Esophagus muscularis mucosa (tissue), 4 donors: Measurements from ENCODE around the gene LHX6. TPM values are rescaled to one million over a fixed set of nuclear protein-coding genes. Genes with fewer than 3 reads are reported as not detected.

Experiments used
- DNase-seq: peaks from one replicate; pipeline ENCODE4 v3.0.0-alpha.2; 2017; ENCODE audit errors: extremely low spot score
- H3K27ac ChIP-seq, 4 donors: fragments of 200-600 bp; sonication (generic); replicated peaks in 1 of 4; 1 replicate in 3 of 4; 2 replicates in 1 of 4; pipeline ENCODE4 v1.5.1; 2016 to 2019; ENCODE audit warnings: mild to moderate bottlenecking in 1 of 4
- H3K27me3 ChIP-seq, 4 donors: fragments of 200-600 bp; sonication (generic); one replicate each; pipeline versions ENCODE4 v1.5.1 to v1.6.0; 2016 to 2019
- H3K36me3 ChIP-seq, 4 donors: fragments of 200-600 bp; sonication (generic); one replicate each; pipeline ENCODE4 v1.5.1; 2016 to 2019
- H3K4me1 ChIP-seq, 4 donors: fragments of 200-600 bp; sonication (generic); one replicate each; pipeline ENCODE4 v1.5.1; 2016 to 2019
- H3K4me3 ChIP-seq, 4 donors: fragments of 200-600 bp; sonication (generic); 1 replicate in 2 of 4; 2 replicates in 2 of 4; pipeline ENCODE4 v1.5.1; 2016 to 2019; ENCODE audit warnings: mild to moderate bottlenecking in 4 of 4, moderate library complexity in 1 of 4
- H3K9me3 ChIP-seq, 4 donors: fragments of 200-600 bp; sonication (generic); 1 replicate in 3 of 4; 2 replicates in 1 of 4; pipeline ENCODE4 v1.5.1; 2016 to 2019
- EP300 ChIP-seq: sonication (generic); formaldehyde crosslinking; IDR thresholded peaks from one replicate; pipeline ENCODE4 v1.6.1; 2017; ENCODE audit warnings: antibody characterized with exemption
- POLR2A ChIP-seq: fragments of 450-650 bp; IDR thresholded peaks from one replicate; pipeline ENCODE4 v1.6.1; 2017; ENCODE audit warnings: antibody characterized with exemption, moderate library complexity, mild to moderate bottlenecking, low read depth
- POLR2AphosphoS5 ChIP-seq, 2 donors: sonication (generic); formaldehyde crosslinking; IDR thresholded peaks; one replicate each; pipeline ENCODE4 v1.6.1; 2017; ENCODE audit warnings: antibody characterized with exemption in 2 of 2
- WGBS: methylation state at CpG from one replicate; pipeline ENCODE4 v1.1.5; 2018; 5-methylcytosine and 5-hydroxymethylcytosine counted together
- intact Hi-C: fragments of 100-400 bp; cut with DNase I; formaldehyde crosslinking; loops from one replicate; pipeline ENCODE4 v1.15.1; 2023
- total RNA-seq, 4 donors: library from RNA; depleted of rRNA; stranded (reverse); fragments of >200 nt; gene quantifications; one replicate each; pipeline versions ENCODE4 v1.1.0 to v1.2.1, GENCODE V29; 2016
- TF ChIP-seq, protein P1 (sequence below), 3 experiments: fragments of 200-600 bp in 2 of 3; fragments of 450-650 bp in 1 of 3; sonication (generic) in 2 of 3; IDR thresholded peaks; one replicate each; pipeline ENCODE4 v1.5.1; 2017 to 2019; ENCODE audit warnings: antibody characterized with exemption in 3 of 3, mild to moderate bottlenecking in 2 of 3, moderate library complexity in 1 of 3

LHX6 gene
- total RNA-seq, 4 donors from 2014 or later: 2.1 to 16.8 (median 7.1) TPM

DNA sequence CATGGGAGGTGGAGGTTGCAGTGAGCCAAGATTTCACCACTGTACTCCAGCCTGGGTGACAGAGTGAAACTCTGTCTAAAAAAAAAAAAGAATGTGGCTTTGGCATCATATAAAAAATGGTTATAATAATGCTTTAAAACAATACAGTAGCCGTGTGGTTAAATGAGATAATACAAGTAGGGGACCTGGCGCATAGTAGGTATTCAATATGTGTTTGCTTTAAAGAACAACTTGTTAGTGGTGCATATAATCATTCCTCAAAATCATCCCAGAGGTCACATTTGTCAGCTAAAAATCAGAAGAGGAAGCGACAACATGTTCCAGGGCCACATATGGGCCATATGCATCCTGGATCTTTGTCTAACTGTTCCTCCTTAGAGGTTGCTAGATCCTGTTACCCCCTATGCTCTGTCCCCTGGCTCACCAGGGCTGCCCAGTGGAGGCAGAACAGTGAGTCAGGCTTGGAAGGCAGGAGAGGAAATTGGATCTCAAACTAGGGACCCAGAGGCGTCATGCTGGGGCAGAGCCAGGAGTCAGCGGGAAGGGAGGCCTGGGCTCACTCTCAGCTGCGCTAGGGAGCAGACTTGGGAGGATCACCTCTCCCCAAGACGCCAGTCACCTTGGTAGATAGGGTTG lies 27.7 kb downstream of the LHX6 start:
- no peak overlapping the region for H3K27ac ChIP-seq
- H3K4me1 ChIP-seq: no peaks in the 10 kb centered on the region
- no peak for TF ChIP-seq POLR2A
- no peak for TF ChIP-seq EP300
- TF ChIP-seq, protein P1, sequence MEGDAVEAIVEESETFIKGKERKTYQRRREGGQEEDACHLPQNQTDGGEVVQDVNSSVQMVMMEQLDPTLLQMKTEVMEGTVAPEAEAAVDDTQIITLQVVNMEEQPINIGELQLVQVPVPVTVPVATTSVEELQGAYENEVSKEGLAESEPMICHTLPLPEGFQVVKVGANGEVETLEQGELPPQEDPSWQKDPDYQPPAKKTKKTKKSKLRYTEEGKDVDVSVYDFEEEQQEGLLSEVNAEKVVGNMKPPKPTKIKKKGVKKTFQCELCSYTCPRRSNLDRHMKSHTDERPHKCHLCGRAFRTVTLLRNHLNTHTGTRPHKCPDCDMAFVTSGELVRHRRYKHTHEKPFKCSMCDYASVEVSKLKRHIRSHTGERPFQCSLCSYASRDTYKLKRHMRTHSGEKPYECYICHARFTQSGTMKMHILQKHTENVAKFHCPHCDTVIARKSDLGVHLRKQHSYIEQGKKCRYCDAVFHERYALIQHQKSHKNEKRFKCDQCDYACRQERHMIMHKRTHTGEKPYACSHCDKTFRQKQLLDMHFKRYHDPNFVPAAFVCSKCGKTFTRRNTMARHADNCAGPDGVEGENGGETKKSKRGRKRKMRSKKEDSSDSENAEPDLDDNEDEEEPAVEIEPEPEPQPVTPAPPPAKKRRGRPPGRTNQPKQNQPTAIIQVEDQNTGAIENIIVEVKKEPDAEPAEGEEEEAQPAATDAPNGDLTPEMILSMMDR (IDR thresholded peaks at IDR 0.05): no peak
- TF ChIP-seq POLR2AphosphoS5 (IDR thresholded peaks at IDR 0.05): no peak
- no peaks in the 10 kb centered on the region for H3K36me3 ChIP-seq
- H3K27me3 ChIP-seq: peaks cover 0 to 13% (median 0%) of the 10 kb centered on the region in 4 donors
- 89% methylated on average over 7 of the region's 7 CpGs for WGBS
- intact Hi-C loops: no loop called here
- H3K9me3 ChIP-seq: no peaks in the 10 kb centered on the region
- H3K4me3 ChIP-seq: no peak overlapping the region
- no peak for DNase-seq

DNA sequence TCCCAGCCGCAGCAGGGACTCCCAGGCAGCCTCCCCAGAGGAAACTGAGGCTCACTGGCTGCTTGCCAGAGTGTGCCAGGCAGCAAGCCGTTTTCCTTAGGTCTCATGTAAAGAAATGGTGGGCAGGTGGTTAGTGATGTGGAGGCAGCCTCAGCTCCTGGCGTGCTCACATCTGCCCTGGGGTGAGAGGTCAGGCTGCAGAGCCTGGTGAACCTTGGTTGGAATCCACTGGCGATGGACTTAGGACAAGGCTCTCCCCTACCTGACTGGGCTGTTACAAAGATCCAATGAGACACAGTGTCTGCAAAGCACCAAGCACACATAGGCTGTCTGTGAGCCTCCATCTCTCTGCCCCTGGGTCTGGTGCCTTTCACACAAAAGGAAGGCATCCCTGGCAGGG lies 30.9 kb downstream of the LHX6 start:
- DNase-seq: no peak
- Histone ChIP-seq H3K9me3 (no peaks in the 10 kb centered on the region), H3K27ac (no peak overlapping the region), H3K4me3 (no peak overlapping the region), H3K4me1 (no peaks in the 10 kb centered on the region), H3K36me3 (no peaks in the 10 kb centered on the region), H3K27me3 (peaks cover 0 to 13% (median 0%) of the 10 kb centered on the region in 4 donors)
- WGBS: 91% methylated on average over 4 of the region's 4 CpGs
- TF ChIP-seq, protein P1 (IDR thresholded peaks at IDR 0.05): no peak
- TF ChIP-seq POLR2A: no peak
- TF ChIP-seq EP300: no peak
- TF ChIP-seq POLR2AphosphoS5 (IDR thresholded peaks at IDR 0.05): no peak
- intact Hi-C loops: no loop called here

DNA sequence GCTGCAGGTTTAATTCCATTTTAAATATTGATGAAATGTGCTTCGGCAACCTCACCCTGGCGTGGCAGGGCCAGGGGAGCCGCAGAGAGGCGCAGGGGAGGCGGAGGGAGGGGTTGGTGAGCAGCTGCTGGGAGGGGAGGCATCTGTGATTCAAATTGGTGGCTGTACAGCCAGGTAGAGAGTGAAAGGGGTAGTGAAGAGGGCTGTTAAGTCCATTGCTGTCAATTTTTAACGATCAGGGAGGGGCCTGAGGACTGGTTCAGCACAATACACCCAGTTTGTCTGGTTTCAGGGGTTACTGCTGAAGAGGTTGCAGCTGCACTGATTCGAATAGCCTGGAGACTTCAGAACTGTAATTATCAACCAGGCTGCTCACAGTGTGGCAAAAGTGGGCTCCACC lies 31.3 kb downstream of the LHX6 start:
- no peaks in the 10 kb centered on the region for H3K36me3 ChIP-seq
- no peak for DNase-seq
- H3K27me3 ChIP-seq: peaks cover 0 to 13% (median 0%) of the 10 kb centered on the region in 4 donors
- WGBS: 77% methylated on average over 7 of the region's 7 CpGs
- H3K27ac ChIP-seq: no peak overlapping the region
- no peaks in the 10 kb centered on the region for H3K9me3 ChIP-seq
- intact Hi-C loops: no loop called here
- H3K4me3 ChIP-seq: no peak overlapping the region
- no peaks in the 10 kb centered on the region for H3K4me1 ChIP-seq
- TF ChIP-seq EP300 (no peak), POLR2A (no peak), POLR2AphosphoS5 (IDR thresholded peaks at IDR 0.05) (no peak)
- TF ChIP-seq, protein P1 (IDR thresholded peaks at IDR 0.05): no peak

DNA sequence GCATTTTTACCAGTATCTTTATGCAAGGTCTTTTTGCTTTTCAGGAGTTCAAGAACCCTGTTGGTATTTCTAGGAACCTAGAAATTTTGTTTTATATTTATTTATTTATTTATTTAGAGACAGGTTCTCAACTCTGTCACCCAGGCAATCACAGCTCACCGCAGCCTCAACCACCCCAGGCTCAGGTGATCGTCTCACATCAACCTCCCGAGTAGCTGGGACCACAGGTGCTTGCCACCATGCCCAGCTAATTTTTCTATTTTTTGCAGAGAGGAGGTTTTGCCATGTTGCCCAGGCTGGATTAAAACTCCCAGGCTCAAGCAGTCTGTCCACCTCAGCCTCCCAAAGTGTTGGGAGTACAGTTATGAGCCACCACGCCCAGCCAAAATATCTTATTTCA lies 32.9 kb downstream of the LHX6 start:
- peaks cover 0 to 13% (median 0%) of the 10 kb centered on the region in 4 donors for H3K27me3 ChIP-seq
- no peak overlapping the region for H3K27ac ChIP-seq
- H3K4me1 ChIP-seq: no peaks in the 10 kb centered on the region
- WGBS: 90% methylated on average over 4 of the region's 4 CpGs
- no peak for TF ChIP-seq POLR2A
- no peak for TF ChIP-seq EP300
- TF ChIP-seq, protein P1 (IDR thresholded peaks at IDR 0.05): no peak
- no peak for TF ChIP-seq POLR2AphosphoS5 (IDR thresholded peaks at IDR 0.05)
- H3K9me3 ChIP-seq: no peaks in the 10 kb centered on the region
- H3K4me3 ChIP-seq: no peak overlapping the region
- DNase-seq: no peak
- no peaks in the 10 kb centered on the region for H3K36me3 ChIP-seq
- intact Hi-C loops: no loop called here

DNA sequence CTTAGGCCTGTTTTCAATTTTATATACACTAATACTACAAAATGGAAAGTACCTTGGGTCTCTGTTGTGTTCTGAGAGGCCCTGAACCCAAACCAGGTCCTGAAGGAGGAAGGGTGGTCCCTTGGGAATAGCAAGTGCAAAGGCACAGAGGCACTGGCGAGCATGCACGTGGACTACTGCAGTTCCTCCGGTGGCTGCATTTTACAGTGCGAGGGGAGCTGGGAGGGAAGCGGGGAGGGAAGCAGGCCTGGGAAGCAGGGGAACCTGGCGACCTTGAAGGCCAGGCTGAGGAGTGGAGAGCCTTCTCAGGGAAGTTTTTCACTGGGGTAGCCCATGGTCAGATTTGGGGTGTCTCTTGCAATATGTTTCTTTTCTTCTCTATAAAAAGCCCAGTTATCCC lies 35.1 kb downstream of the LHX6 start:
- intact Hi-C loops: no loop called here
- WGBS: 83% methylated on average over 6 of the region's 6 CpGs
- TF ChIP-seq, protein P1 (IDR thresholded peaks at IDR 0.05): no peak
- TF ChIP-seq POLR2A (no peak), POLR2AphosphoS5 (IDR thresholded peaks at IDR 0.05) (no peak), EP300 (no peak)
- no peak overlapping the region for H3K27ac ChIP-seq
- no peak for DNase-seq
- no peaks in the 10 kb centered on the region for H3K4me1 ChIP-seq
- peaks cover 0 to 13% (median 0%) of the 10 kb centered on the region in 4 donors for H3K27me3 ChIP-seq
- H3K4me3 ChIP-seq: no peak overlapping the region
- no peaks in the 10 kb centered on the region for H3K36me3 ChIP-seq
- H3K9me3 ChIP-seq: no peaks in the 10 kb centered on the region
